ENCODE measurements around the gene USHBP1.

Gene USHBP1

DNA sequence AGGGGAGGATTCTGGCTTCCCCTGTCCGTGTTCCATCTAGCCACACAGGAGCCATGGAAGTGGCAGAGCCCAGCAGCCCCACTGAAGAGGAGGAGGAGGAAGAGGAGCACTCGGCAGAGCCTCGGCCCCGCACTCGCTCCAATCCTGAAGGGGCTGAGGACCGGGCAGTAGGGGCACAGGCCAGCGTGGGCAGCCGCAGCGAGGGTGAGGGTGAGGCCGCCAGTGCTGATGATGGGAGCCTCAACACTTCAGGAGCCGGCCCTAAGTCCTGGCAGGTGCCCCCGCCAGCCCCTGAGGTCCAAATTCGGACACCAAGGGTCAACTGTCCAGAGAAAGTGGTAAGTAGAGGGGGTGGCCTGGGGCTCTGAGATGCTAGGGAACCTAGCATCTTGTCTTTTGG, 4.2 kb upstream of the USHBP1 start:
- H3K36me3 ChIP-seq (ENCODE audit: control insufficient read depth, insufficient read depth, low read length), result peaks cover 5% of the 10 kb centered on the region
- no peak overlapping the region for H3K4me3 ChIP-seq (ENCODE audit: low read length)
- H3K4me1 ChIP-seq (ENCODE audit: control insufficient read depth, insufficient read depth, low read length), result no peaks in the 10 kb centered on the region
- no peak overlapping the region for H3K9ac ChIP-seq (ENCODE audit: low read length)
- no peaks in the 10 kb centered on the region for H3K9me3 ChIP-seq (ENCODE audit: control insufficient read depth, low read length)
- H3K27me3 ChIP-seq (ENCODE audit: control insufficient read depth, insufficient read depth, low read length), result no peaks in the 10 kb centered on the region

DNA sequence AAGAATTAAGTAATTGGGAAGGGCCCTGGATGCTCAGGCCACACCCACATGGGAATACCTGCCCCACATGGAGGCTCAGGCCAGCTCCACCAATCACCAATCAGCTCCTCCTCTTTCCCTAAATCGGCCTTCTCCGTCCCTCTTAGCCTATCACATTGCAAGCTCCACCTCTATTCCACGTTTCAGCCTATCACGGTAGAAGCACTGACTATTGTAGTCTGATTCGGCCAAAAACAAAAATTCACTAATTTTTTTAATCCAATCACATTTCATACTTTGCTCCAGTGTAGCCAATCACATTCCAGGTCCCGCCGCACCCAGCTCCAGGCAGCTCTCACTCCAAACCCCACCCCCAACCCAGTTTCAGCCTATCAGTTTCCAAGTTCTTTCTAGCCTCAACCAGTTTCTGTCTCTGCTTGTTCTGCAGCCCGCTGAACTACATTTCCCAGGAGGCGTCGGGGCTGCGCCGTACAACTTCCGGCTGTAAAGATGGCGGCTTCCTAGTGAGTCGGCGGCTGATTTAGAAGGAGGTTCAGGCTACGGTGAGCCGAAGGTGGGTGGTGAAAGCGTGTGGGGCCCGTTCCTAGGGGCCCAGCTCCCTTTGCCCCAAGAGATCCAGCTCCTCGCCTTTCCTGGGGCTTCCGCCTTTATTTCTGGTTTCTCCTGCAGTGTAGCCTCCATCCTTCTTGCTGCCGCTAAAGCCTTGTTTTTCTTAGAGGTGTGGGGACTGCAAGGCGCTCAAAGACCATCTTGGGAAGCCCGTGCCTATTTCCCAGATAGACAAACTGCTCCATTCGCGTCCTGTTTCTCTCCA, 2.6 kb upstream of the USHBP1 start, which contains the start of gene BABAM1:
TSS of gene BABAM1 (plus strand) at position 469 of the 814 bp plus-strand sequence. CDS start 1,364 bp downstream, outside the sequence.
- Histone ChIP-seq H3K4me3 (ENCODE audit: low read length) (peak within 1 kb of the TSS; percentile 99), H3K27me3 (ENCODE audit: control insufficient read depth, insufficient read depth, low read length) (no peaks in the 10 kb centered on the region), H3K9me3 (ENCODE audit: control insufficient read depth, low read length) (no peaks in the 10 kb centered on the region), H3K36me3 (ENCODE audit: control insufficient read depth, insufficient read depth, low read length) (peaks cover 4% of the 10 kb centered on the region), H3K9ac (ENCODE audit: low read length) (peak within 1 kb of the TSS; percentile 79), H3K4me1 (ENCODE audit: control insufficient read depth, insufficient read depth, low read length) (no peaks in the 10 kb centered on the region)

DNA sequence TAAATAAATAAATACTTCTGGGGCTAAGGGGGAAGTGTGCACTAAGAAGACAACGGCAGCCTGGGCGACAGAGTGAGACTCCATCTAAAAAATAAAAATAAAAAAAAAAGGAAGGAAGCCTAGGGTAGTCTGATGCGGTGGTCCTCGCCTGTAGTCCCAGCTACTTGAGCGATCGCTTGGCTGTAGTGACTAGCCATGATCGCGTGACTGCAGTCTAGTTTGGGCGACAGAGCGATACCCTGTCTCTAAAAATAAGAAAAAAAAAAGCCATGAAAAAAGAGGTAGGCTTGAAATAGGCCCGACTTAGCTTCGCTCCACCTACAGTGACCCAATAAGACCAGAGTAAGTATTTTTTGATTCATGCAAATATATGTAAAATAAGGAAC, 2.0 kb upstream of the USHBP1 start:
- H3K4me3 ChIP-seq (ENCODE audit: low read length), result no peak overlapping the region
- H3K27me3 ChIP-seq (ENCODE audit: control insufficient read depth, insufficient read depth, low read length), result no peaks in the 10 kb centered on the region
- no peak overlapping the region for H3K9ac ChIP-seq (ENCODE audit: low read length)
- no peaks in the 10 kb centered on the region for H3K9me3 ChIP-seq (ENCODE audit: control insufficient read depth, low read length)
- H3K4me1 ChIP-seq (ENCODE audit: control insufficient read depth, insufficient read depth, low read length), result no peaks in the 10 kb centered on the region
- peaks cover 4% of the 10 kb centered on the region for H3K36me3 ChIP-seq (ENCODE audit: control insufficient read depth, insufficient read depth, low read length)

DNA sequence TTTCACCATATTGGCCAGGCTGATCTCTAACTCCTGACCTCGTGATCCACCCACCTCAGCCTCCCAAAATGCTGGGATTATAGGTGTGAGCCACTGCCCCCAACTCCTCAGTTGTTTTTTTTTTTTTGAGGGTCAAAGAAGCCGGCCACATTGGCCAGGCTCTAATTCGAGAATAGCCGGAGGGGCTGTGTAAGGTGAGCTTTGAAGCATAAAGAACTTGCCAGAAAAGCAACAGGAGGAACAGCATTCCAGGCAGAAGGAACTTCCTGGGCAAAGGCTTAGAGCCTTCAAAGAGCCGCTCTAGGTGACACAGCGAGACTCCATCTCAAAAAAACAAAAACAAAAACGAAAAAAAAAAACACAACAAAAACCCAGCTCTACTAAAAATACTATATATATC, 1.5 kb upstream of the USHBP1 start:
- no peaks in the 10 kb centered on the region for H3K27me3 ChIP-seq (ENCODE audit: control insufficient read depth, insufficient read depth, low read length)
- no peak overlapping the region for H3K4me3 ChIP-seq (ENCODE audit: low read length)
- no peaks in the 10 kb centered on the region for H3K4me1 ChIP-seq (ENCODE audit: control insufficient read depth, insufficient read depth, low read length)
- H3K9ac ChIP-seq (ENCODE audit: low read length), result no peak overlapping the region
- no peaks in the 10 kb centered on the region for H3K9me3 ChIP-seq (ENCODE audit: control insufficient read depth, low read length)
- no peaks in the 10 kb centered on the region for H3K36me3 ChIP-seq (ENCODE audit: control insufficient read depth, insufficient read depth, low read length)

DNA sequence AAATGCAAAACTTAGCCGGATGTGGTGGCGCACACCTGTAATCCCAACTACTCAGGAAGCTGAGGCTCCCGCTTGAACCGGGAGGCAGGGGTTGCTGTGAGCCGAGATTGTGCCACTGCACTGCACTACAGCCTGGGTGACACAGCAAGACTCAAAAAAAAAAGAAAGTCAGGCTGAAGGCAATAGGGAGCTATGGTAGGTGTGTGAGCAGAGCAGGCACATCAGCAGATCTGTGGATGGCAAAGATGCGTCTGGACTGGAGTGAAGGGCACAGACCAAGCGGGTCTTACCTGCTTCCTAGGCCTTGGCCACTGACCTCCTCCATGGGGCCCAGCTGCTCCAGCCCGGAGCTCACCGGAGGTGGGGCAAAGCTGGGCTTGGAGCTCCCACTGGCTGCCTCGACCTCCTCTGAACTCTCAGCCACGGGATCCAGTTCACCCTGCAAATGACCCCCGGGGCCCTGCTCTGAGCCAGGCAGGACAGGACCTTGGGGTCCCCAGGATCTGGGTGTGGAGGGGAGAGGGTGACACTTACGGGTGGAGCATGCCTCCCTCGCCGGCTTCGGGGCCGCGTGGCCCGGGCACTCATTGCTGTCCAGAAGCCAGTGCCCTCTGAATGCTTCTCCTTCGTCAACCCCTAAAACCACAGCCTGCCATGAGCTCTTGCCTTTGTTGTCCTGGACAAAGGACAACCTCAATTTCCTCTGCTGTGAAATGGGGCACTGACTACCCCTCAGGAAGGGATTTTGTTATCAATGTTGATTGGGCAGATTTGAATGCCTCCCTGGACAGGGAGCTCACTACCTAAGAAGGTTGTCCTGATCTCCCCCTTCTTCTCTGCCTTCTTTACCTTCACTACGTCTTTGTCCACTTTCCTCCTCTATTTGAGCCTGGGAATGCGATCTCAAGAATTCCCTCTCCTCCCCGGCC, 569 bp downstream of the USHBP1 start:
- no peaks in the 10 kb centered on the region for H3K27me3 ChIP-seq (ENCODE audit: control insufficient read depth, insufficient read depth, low read length)
- no peak overlapping the region for H3K9ac ChIP-seq (ENCODE audit: low read length)
- no peak overlapping the region for H3K4me3 ChIP-seq (ENCODE audit: low read length)
- H3K36me3 ChIP-seq (ENCODE audit: control insufficient read depth, insufficient read depth, low read length), result no peaks in the 10 kb centered on the region
- H3K4me1 ChIP-seq (ENCODE audit: control insufficient read depth, insufficient read depth, low read length), result no peaks in the 10 kb centered on the region
- H3K9me3 ChIP-seq (ENCODE audit: control insufficient read depth, low read length), result no peaks in the 10 kb centered on the region

DNA sequence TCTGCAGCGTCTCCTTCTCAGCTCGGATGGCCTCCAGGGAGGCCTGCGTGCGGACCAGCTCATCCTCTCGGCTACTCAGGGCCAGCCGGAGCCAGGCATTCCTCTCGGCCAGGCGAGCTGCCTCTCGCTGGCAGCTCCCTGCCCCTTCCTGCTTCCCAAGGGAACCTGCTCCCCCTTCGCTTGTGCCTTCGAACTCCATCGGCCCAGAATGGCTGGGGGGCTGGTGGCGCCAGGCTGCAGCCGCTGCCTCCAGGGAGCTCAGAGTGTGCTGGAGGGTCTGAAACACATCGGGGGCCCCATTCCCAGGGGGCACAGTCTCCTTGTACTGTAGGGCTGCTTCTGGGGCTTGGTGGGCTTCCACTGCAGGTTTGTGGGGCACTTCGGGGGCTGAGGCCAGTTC, 2.0 kb downstream of the USHBP1 start:
- no peaks in the 10 kb centered on the region for H3K9me3 ChIP-seq (ENCODE audit: control insufficient read depth, low read length)
- no peaks in the 10 kb centered on the region for H3K36me3 ChIP-seq (ENCODE audit: control insufficient read depth, insufficient read depth, low read length)
- H3K27me3 ChIP-seq (ENCODE audit: control insufficient read depth, insufficient read depth, low read length), result no peaks in the 10 kb centered on the region
- no peaks in the 10 kb centered on the region for H3K4me1 ChIP-seq (ENCODE audit: control insufficient read depth, insufficient read depth, low read length)
- H3K9ac ChIP-seq (ENCODE audit: low read length), result no peak overlapping the region
- no peak overlapping the region for H3K4me3 ChIP-seq (ENCODE audit: low read length)

DNA sequence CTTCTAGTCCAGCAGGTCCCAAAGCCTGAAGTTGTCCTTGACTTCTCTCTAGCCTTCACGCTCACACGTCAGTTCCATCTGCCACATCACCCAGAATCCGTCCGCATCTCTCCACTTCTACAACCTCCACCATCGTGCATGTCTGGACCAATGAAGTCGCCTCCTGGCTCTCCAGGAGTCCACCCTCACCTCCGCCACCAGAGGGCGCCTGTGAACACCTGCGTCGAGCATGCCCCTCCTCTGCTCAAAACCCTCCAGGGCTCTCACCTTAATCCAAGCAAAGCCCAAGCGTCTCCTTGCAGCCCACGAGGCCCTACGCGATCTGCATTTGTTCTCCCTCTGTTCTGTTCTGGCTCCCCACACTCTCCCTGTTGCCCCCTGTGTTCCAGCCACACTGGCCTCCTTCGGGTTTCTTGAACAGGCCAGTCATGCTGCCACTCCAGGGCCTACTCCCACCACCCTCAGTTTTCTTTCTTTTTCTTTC, 3.7 kb downstream of the USHBP1 start:
- Histone ChIP-seq H3K9me3 (ENCODE audit: control insufficient read depth, low read length) (no peaks in the 10 kb centered on the region), H3K4me1 (ENCODE audit: control insufficient read depth, insufficient read depth, low read length) (no peaks in the 10 kb centered on the region), H3K9ac (ENCODE audit: low read length) (no peak overlapping the region), H3K27me3 (ENCODE audit: control insufficient read depth, insufficient read depth, low read length) (no peaks in the 10 kb centered on the region), H3K36me3 (ENCODE audit: control insufficient read depth, insufficient read depth, low read length) (no peaks in the 10 kb centered on the region), H3K4me3 (ENCODE audit: low read length) (no peak overlapping the region)

DNA sequence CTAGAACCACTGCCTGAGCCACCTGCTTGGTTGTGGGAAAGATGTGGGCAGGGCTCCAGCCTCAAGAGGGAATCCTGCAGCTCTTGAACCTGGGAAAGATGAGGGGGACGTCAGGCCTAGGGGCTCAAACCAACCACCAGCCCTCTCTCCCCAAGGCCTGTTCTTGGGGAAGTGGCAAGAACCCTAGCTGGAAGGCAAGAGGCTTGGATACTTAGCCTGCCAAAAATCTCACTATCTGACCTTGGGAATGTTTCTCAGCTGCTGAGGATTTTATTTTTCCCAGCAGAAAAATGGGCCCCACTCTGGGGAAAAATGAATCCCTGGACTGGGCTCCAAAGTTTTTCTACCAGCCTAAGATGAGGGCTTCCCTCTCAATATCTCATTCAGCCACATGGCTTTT, 4.6 kb downstream of the USHBP1 start:
- H3K4me3 ChIP-seq (ENCODE audit: low read length), result no peak overlapping the region
- H3K4me1 ChIP-seq (ENCODE audit: control insufficient read depth, insufficient read depth, low read length), result peaks cover 6% of the 10 kb centered on the region
- no peaks in the 10 kb centered on the region for H3K36me3 ChIP-seq (ENCODE audit: control insufficient read depth, insufficient read depth, low read length)
- no peaks in the 10 kb centered on the region for H3K9me3 ChIP-seq (ENCODE audit: control insufficient read depth, low read length)
- H3K9ac ChIP-seq (ENCODE audit: low read length), result no peak overlapping the region
- H3K27me3 ChIP-seq (ENCODE audit: control insufficient read depth, insufficient read depth, low read length), result no peaks in the 10 kb centered on the region

DNA sequence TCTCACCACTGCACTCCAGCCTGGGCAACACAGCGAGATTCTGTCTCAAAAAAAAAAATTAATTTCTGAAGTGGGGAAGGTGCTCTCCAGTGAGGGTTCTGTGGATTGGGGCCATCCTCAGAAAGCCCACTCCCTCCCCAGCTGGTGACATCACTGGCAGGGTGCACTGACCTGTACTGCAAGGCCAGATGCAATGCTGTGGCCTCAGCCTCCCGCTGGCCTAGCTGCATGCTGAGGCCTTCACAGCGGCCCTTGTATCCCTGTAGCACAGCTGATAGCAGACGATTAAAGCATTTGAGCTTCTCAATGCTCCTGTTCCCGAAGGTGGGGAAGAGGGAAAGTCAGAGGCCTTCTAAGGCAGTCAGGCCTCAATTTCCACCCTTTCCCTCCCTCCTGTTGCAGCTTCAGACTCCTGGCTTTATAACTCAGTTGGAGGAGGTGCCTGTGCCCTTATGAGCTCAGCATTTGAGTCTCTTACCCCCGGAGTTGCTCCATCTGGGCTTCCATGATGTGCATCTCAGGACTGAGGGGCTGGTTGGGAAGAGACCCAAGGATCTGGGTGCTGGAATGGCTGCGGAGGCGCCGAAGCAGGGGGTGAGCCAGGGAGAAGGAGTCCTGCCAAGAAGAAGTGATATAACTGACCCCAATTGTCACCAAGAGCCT, 5.3 kb downstream of the USHBP1 start:
- H3K9ac ChIP-seq (ENCODE audit: low read length), result no peak overlapping the region
- H3K4me3 ChIP-seq (ENCODE audit: low read length), result no peak overlapping the region
- no peaks in the 10 kb centered on the region for H3K9me3 ChIP-seq (ENCODE audit: control insufficient read depth, low read length)
- H3K27me3 ChIP-seq (ENCODE audit: control insufficient read depth, insufficient read depth, low read length), result no peaks in the 10 kb centered on the region
- H3K36me3 ChIP-seq (ENCODE audit: control insufficient read depth, insufficient read depth, low read length), result no peaks in the 10 kb centered on the region
- H3K4me1 ChIP-seq (ENCODE audit: control insufficient read depth, insufficient read depth, low read length), result peaks cover 10% of the 10 kb centered on the region

DNA sequence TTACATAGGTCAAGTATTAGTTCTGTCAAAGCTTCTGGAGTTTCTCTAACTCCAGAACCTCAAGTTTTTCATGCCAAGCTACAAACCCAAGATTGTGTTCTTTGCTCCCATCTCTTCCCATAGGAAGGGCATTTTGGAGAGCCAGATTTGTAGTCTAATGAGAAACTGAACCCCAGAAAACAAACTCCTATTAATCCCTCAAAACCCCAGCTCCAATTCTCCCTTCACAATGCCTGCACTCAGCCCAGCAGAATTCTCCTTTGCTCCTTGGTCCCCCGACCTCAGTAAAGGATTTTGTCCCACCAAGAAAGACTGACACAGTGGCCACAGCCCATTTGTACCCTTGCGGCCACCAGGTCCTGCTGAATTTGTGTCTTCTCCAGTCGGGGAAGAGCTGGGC, 8.4 kb downstream of the USHBP1 start:
- H3K36me3 ChIP-seq (ENCODE audit: control insufficient read depth, insufficient read depth, low read length), result no peaks in the 10 kb centered on the region
- H3K9ac ChIP-seq (ENCODE audit: low read length), result no peak overlapping the region
- peaks cover 10% of the 10 kb centered on the region for H3K4me1 ChIP-seq (ENCODE audit: control insufficient read depth, insufficient read depth, low read length)
- H3K27me3 ChIP-seq (ENCODE audit: control insufficient read depth, insufficient read depth, low read length), result no peaks in the 10 kb centered on the region
- H3K9me3 ChIP-seq (ENCODE audit: control insufficient read depth, low read length), result no peaks in the 10 kb centered on the region
- H3K4me3 ChIP-seq (ENCODE audit: low read length), result no peak overlapping the region

DNA sequence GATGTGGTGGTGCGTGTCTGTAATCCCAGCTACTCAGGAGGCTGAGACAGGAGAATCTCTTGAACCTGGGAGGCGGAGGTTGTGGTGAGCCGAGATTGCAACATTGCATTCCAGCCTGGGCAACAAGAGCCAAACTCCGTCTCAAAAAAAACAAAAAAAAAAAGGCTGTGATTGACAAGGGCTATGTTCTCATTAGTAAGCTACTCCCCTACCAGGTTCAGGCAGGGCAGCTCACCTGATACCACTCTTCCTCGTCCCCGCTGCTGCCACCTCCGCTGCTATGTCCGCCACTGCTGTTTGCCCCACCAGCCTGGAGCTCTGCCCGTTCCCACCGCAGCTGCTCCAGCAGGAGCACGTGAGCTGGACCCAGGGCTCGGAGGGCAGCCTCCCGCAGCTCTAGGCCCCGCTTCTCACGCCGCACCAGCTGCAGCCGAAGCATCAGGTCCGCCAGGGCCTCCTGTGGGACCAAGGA, 9.4 kb downstream of the USHBP1 start:
- Histone ChIP-seq H3K27me3 (ENCODE audit: control insufficient read depth, insufficient read depth, low read length) (no peaks in the 10 kb centered on the region), H3K4me3 (ENCODE audit: low read length) (no peak overlapping the region), H3K4me1 (ENCODE audit: control insufficient read depth, insufficient read depth, low read length) (peaks cover 10% of the 10 kb centered on the region), H3K36me3 (ENCODE audit: control insufficient read depth, insufficient read depth, low read length) (no peaks in the 10 kb centered on the region), H3K9me3 (ENCODE audit: control insufficient read depth, low read length) (no peaks in the 10 kb centered on the region), H3K9ac (ENCODE audit: low read length) (no peak overlapping the region)

Measured in mucosa of stomach (tissue), 1 donor.